Endothelial cell of umbilical vein (primary cell): ENCODE results near the gene UVRAG. TPM values are rescaled to one million over a fixed set of nuclear protein-coding genes. Genes with fewer than 3 reads are reported as not detected.

Experiments
- BruUV-seq: library from RNA; stranded (reverse); fragments of 400-500 nt; replicated peaks from 2 replicates; lab custom pipeline; 2021; lab: Mats Ljungman, UMichigan
- CTCF ChIA-PET: fragments of 300-600, 350-600 bp; sonication (Branson Sonifier 250); formaldehyde crosslinking; loops from one replicate; lab custom pipeline; 2021; ENCODE audit warnings: antibody characterized with exemption, inconsistent platforms; lab: Charles Lee
- POLR2A ChIA-PET: fragments of 300-600, 350-600 bp; sonication (Branson Sonifier 250); formaldehyde crosslinking; loops from one replicate; lab custom pipeline; 2021; ENCODE audit warnings: antibody characterized with exemption, inconsistent platforms; lab: Charles Lee
- DNase-seq: peaks from one replicate; pipeline ENCODE4 v3.0.0-alpha.2; 2011; ENCODE audit warnings: low read depth, low spot score
- FAIRE-seq: peaks from 2 replicates; lab custom pipeline; 2011; peaks lifted over from hg19 to GRCh38; lab: Jason Lieb, UNC
- H2AFZ ChIP-seq: 2 replicates; pipeline ENCODE4 v1.6.0; 2012; ENCODE audit warnings: low read depth, low read length, control low read depth, inconsistent platforms
- H3K27ac ChIP-seq: 2 replicates; pipeline ENCODE4 v1.5.1; 2011; ENCODE audit warnings: low read depth, mild to moderate bottlenecking, control low read depth, low read length, moderate library complexity; ENCODE audit not compliant: insufficient read depth
- H3K27me3 ChIP-seq, 2 experiments: 2 replicates each; pipeline versions ENCODE4 v1.6.0 to v1.6.1; 2011; ENCODE audit warnings: low read length in 2 of 2, mixed read lengths in 1 of 2; ENCODE audit not compliant: control insufficient read depth in 2 of 2, insufficient read depth in 2 of 2
- H3K36me3 ChIP-seq, 2 experiments: 2 replicates in 1 of 2; 3 replicates in 1 of 2; pipeline ENCODE4 v1.5.1; 2011; ENCODE audit warnings: low read length in 2 of 2, mild to moderate bottlenecking in 1 of 2, moderate library complexity in 1 of 2; ENCODE audit not compliant: control insufficient read depth in 2 of 2, insufficient read depth in 2 of 2; ENCODE audit errors: extremely low read depth in 1 of 2
- H3K4me1 ChIP-seq: 3 replicates; pipeline ENCODE4 v1.5.1; 2011; ENCODE audit warnings: mild to moderate bottlenecking, low read length; ENCODE audit not compliant: control insufficient read depth, insufficient read depth; ENCODE audit errors: extremely low read depth
- H3K4me2 ChIP-seq: 2 replicates; pipeline ENCODE4 v1.6.1; 2011; ENCODE audit warnings: low read length, control low read depth, mixed read lengths; ENCODE audit not compliant: insufficient read depth
- H3K4me3 ChIP-seq, 3 experiments: fragments of 200-600 bp in 1 of 3; sonication (generic), shearing (Covaris generic) in 1 of 3; replicated peaks in 1 of 3; 2 replicates each; pipeline ENCODE4 v1.5.1; 2011 to 2016; ENCODE audit warnings: control low read depth in 3 of 3, low read length in 3 of 3, mild to moderate bottlenecking in 2 of 3, inconsistent platforms in 1 of 3, low read depth in 1 of 3, moderate library complexity in 1 of 3; ENCODE audit not compliant: insufficient read depth in 1 of 3
- H3K79me2 ChIP-seq: 2 replicates; pipeline ENCODE4 v1.6.0; 2012; ENCODE audit warnings: low read length, inconsistent platforms; ENCODE audit not compliant: control insufficient read depth, insufficient read depth
- H3K9ac ChIP-seq: replicated peaks from 2 replicates; pipeline ENCODE3; 2011; ENCODE audit warnings: low read length, control low read depth; ENCODE audit not compliant: insufficient read depth; ENCODE audit errors: extremely low read depth
- H3K9me1 ChIP-seq: replicated peaks from 3 replicates; pipeline ENCODE4 v1.6.0; 2011; ENCODE audit warnings: mild to moderate bottlenecking, low read length; ENCODE audit not compliant: control insufficient read depth, insufficient read depth; ENCODE audit errors: extremely low read depth
- H3K9me3 ChIP-seq: replicated peaks from 2 replicates; pipeline ENCODE4 v1.5.1; 2012; ENCODE audit warnings: low read length, inconsistent platforms; ENCODE audit not compliant: control insufficient read depth, insufficient read depth
- H4K20me1 ChIP-seq: replicated peaks from 2 replicates; pipeline ENCODE3; 2011; ENCODE audit warnings: mild to moderate bottlenecking, low read length; ENCODE audit not compliant: control insufficient read depth, insufficient read depth; ENCODE audit errors: extremely low read depth
- CTCF ChIP-seq, 2 donors: IDR thresholded peaks; 1 replicate in 1 of 2; 2 replicates in 1 of 2; pipeline ENCODE4 v1.5.1; 2011; ENCODE audit warnings: low read length in 2 of 2, mild to moderate bottlenecking in 2 of 2, moderate library complexity in 2 of 2, control low read depth in 1 of 2, inconsistent platforms in 1 of 2, low read depth in 1 of 2; ENCODE audit not compliant: insufficient read depth in 1 of 2; ENCODE audit errors: extremely low read depth in 1 of 2
- FOS ChIP-seq: IDR thresholded peaks from 2 replicates; pipeline ENCODE4 v1.6.1; 2011; ENCODE audit warnings: mild to moderate bottlenecking, low read length, moderate library complexity, borderline replicate concordance; ENCODE audit not compliant: insufficient read depth
- GATA2 ChIP-seq: IDR thresholded peaks from 2 replicates; pipeline ENCODE4 v1.7.0; 2011; ENCODE audit warnings: low read depth, mild to moderate bottlenecking, moderate library complexity, mixed read lengths, low read length; ENCODE audit not compliant: insufficient read length, insufficient read depth
- MYC ChIP-seq: IDR thresholded peaks from one replicate; pipeline ENCODE4 v1.6.1; 2011; ENCODE audit warnings: mild to moderate bottlenecking, low read depth, low read length
- POLR2A ChIP-seq: IDR thresholded peaks from 2 replicates; pipeline ENCODE4 v1.6.1; 2012; ENCODE audit warnings: low read depth, mild to moderate bottlenecking, control low read depth, low read length
- POLR2AphosphoS5 ChIP-seq: IDR thresholded peaks from 2 replicates; pipeline ENCODE4 v1.6.1; 2012; ENCODE audit warnings: low read depth, mild to moderate bottlenecking, control low read depth, low read length, moderate library complexity; ENCODE audit not compliant: insufficient read depth
- dilution Hi-C: fragments of 300-500 bp; cut with MboI; formaldehyde crosslinking; loops from one replicate; pipeline ENCODE4 v1.15.0; 2019; ENCODE audit warnings: low sequenced_read_pairs; ENCODE audit not compliant: extremely low pct_ligation_motif_present
- intact Hi-C: fragments of 100-400 bp; cut with micrococcal nuclease; formaldehyde crosslinking; loops from one replicate; pipeline ENCODE4 v1.10.0; 2022
- polyA plus RNA-seq, 4 experiments: library from polyadenylated mRNA; depleted of rRNA in 3 of 4; stranded (reverse) in 3 of 4; unstranded in 1 of 4; fragments of >200 nt; gene quantifications; 2 replicates each; pipeline versions ENCODE4 v1.2.1 to v1.2.3, GENCODE V29; 2011 to 2012; ENCODE audit warnings: missing spikeins in 1 of 4
- total RNA-seq: library from RNA; stranded (reverse); gene quantifications from 2 replicates; pipeline ENCODE4 v1.2.3, GENCODE V29; 2021

The UVRAG gene
- total and polyA plus RNA-seq, 2 donors (not counting 3 experiments of a cell fraction or from before 2014, with no cell fraction given) = 21.2 to 65.6 TPM

GRCh38 chr11:75815345-75816168, 547 bp downstream of the UVRAG start:
- H3K4me2 ChIP-seq = peak overlapping the region; percentile 92
- H3K4me3 ChIP-seq = peak overlapping the region; percentile 90 to 95 (median 93)
- ChIA-PET CTCF (interaction anchor here (0.8 to 5.5 kb wide), 4 partner anchors 10 to 336 kb away, joined by 3 to 59 read pairs (median 32); no protein-coding TSS in a partner anchor), POLR2A (interaction anchor here (0.7 to 1.1 kb wide), 2 partner anchors 35 to 261 kb away, joined by 3 read pairs; no protein-coding TSS in a partner anchor)
- no peak for TF ChIP-seq FOS
- peaks cover 54% of the 10 kb centered on the region for H3K79me2 ChIP-seq
- H3K9me3 ChIP-seq = no peaks in the 10 kb centered on the region
- DNase-seq = peak; percentile 52
- dilution Hi-C loops (no loop called here), intact Hi-C loops (loop anchor here (2.0 kb wide), 1 partner anchor 51 kb away; no protein-coding TSS in a partner anchor)
- no peaks in the 10 kb centered on the region for H3K27me3 ChIP-seq
- H3K27ac ChIP-seq = peak overlapping the region; percentile 88
- no peaks in the 10 kb centered on the region for H3K36me3 ChIP-seq
- H4K20me1 ChIP-seq = no peaks in the 10 kb centered on the region
- H3K4me1 ChIP-seq = peaks cover 35% of the 10 kb centered on the region
- H3K9ac ChIP-seq = peak overlapping the region; percentile 88
- BruUV-seq = no TSS peak
- H3K9me1 ChIP-seq = no peaks in the 10 kb centered on the region
- FAIRE-seq = peak; percentile 12
- H2AFZ ChIP-seq = no peak overlapping the region

GRCh38 chr11:75816561-75817239, 1.7 kb downstream of the UVRAG start:
- dilution Hi-C loops (no loop called here), intact Hi-C loops (no loop called here)
- H3K27me3 ChIP-seq = no peaks in the 10 kb centered on the region
- H3K36me3 ChIP-seq = peaks cover 0 to 2% of the 10 kb centered on the region in 2 experiments
- H3K9ac ChIP-seq = peak overlapping the region; percentile 88
- H3K27ac ChIP-seq = peak overlapping the region; percentile 88
- peaks cover 37% of the 10 kb centered on the region for H3K4me1 ChIP-seq
- peaks cover 66% of the 10 kb centered on the region for H3K79me2 ChIP-seq
- DNase-seq = peak; percentile 47
- no peak overlapping the region for H2AFZ ChIP-seq
- H3K4me2 ChIP-seq = peak overlapping the region; percentile 92
- ChIA-PET POLR2A (no interaction called here), CTCF (interaction anchor here (1.2 to 5.1 kb wide), 3 partner anchors 47 to 330 kb away, joined by 3 to 35 read pairs (median 4); no protein-coding TSS in a partner anchor)
- peak; percentile 55 for FAIRE-seq
- H4K20me1 ChIP-seq = no peaks in the 10 kb centered on the region
- no peaks in the 10 kb centered on the region for H3K9me3 ChIP-seq
- BruUV-seq = no TSS peak
- H3K9me1 ChIP-seq = no peaks in the 10 kb centered on the region
- no peak for TF ChIP-seq GATA2
- no peak for TF ChIP-seq MYC
- TF ChIP-seq POLR2A = no peak
- TF ChIP-seq CTCF (IDR thresholded peaks at IDR 0.05; ENCODE audit: extremely low read depth in 1 of 2, insufficient read depth in 1 of 2, low read depth in 1 of 2, low read length in 2 of 2) = no peak
- TF ChIP-seq POLR2AphosphoS5 = no peak
- peak overlapping the region; percentile 90 to 95 (median 93) for H3K4me3 ChIP-seq
